Hepatic stellate cell (primary cell): ENCODE results near the gene FCMR.
A peak's percentile ranks its signal among the peaks of the same experiment; 100 is the strongest.
"Not testable (repeated sequence)": the region's sequence is repeated elsewhere in the genome, so short reads cannot be mapped to it uniquely, and the experiment has no call there.

Experiments
- DNase-seq: peaks from one replicate; pipeline ENCODE4 v3.0.0; 2011; ENCODE audit warnings: low spot score

Gene FCMR

GRCh38 chr1:206949641-206950040 is 27.9 kb upstream of the FCMR start:
- no peak for DNase-seq

- DNase-seq, result no peak
Observed at GRCh38 chr1:206949208-206949607, 27.5 kb upstream of the FCMR start.

GRCh38 chr1:206947255-206947654 is 25.5 kb upstream of the FCMR start:
- no peak for DNase-seq

- DNase-seq, result no peak
Observed at GRCh38 chr1:206946261-206946660, 24.5 kb upstream of the FCMR start, which contains the start of gene PIGR. TSS of gene PIGR (minus strand) at chr1:206946466. CDS start at chr1:206940531, 5,935 bp downstream.

DNA sequence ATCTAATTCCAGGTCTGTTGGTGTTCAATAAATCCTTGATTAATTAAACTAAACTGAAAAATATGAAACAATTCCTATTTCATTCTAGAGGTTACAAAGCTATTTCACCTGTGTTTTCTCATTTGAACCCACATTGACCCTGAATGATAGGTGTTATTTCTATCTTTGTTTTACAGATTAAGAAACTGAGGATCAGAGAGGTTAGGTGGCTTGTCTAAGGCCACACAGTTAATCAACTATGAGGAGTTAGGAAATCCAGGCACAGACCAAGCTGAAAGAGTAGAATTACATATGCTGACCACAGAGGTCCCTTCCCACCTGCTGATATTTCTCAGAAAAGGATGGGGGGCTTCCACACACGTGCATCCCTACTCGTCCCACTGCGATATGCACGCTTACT is 24.0 kb upstream of the FCMR start:
- no peak for DNase-seq

DNA sequence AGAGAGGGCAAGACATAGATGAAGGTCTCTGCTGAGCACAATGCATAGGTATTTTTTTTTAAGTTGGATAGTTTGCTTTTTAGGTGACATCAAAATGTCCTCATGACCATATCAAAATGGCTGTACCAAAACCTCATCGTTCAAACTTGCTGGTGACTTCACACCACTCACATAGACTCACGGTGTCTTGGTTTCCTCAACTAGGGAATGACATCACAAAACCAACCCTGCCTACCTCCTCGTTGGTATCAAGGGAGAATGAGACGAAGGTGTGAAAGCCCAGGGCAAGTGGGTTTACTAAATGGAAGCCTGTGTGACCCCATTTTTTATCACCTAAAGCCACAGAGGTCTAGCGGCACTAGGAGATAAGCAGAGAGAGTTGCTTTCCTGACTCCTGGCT is 23.0 kb upstream of the FCMR start:
- no peak for DNase-seq

- DNase-seq, result no peak
Observed at GRCh38 chr1:206941766-206942418, 20.2 kb upstream of the FCMR start.

- DNase-seq, result no peak
Observed at GRCh38 chr1:206940588-206940936, 18.8 kb upstream of the FCMR start.

GRCh38 chr1:206939841-206940587 is 18.3 kb upstream of the FCMR start:
- no peak for DNase-seq

DNA sequence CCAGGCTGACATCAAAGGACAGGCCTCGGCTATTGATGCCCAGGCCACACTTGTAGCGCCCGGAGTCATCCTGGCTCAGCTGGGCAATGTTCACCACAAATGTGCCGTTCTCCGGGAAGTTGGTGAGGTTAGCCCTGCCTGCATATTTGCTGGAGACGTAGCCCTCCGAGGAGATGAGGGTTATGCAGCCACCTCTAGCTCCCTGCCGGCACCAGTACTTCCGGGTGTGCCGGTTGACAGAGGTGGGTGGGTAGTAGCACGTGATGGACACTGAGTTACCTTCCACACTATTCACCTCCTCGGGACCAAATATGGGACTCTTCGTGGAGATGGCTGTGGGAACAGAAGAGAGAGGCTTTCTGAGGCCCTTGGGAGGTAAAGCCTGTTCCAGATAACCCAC is 17.4 kb upstream of the FCMR start:
- DNase-seq, result no peak

- DNase-seq, result no peak
Observed at GRCh38 chr1:206937425-206937824, 15.7 kb upstream of the FCMR start.

DNA sequence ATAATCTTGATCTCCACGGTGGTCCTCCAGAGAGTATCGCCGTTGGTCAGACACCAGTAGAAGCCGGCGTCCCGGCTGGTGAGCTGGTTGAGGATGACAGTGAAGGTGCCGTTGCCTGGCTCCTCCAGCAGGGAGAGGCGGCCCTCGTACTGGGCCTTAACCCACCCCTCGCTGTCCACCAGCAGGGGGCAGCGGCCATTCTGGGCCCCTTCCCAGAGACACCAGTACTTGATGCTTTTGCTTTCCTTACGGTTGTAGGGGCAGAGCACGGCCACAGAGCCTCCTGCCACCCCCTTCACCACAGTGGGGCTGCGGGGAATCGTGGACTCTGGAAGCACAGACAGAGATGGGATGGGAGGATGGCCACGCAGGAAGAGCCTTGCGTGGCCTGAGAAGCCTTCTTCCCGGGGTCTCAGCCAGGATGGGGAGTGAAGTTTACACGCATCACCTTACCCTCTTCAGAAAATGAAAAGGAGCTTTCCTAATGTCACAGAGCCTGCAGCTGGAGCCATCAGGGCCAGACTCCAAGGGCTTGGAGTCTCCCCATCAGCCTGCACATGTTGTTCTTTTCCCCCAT is 13.8 kb upstream of the FCMR start:
- peak; percentile 47 for DNase-seq

- DNase-seq, result peak; percentile 47
Observed at GRCh38 chr1:206933333-206933945, 11.7 kb upstream of the FCMR start.

- no peak for DNase-seq
Observed at GRCh38 chr1:206932177-206932576, 10.4 kb upstream of the FCMR start.

DNA sequence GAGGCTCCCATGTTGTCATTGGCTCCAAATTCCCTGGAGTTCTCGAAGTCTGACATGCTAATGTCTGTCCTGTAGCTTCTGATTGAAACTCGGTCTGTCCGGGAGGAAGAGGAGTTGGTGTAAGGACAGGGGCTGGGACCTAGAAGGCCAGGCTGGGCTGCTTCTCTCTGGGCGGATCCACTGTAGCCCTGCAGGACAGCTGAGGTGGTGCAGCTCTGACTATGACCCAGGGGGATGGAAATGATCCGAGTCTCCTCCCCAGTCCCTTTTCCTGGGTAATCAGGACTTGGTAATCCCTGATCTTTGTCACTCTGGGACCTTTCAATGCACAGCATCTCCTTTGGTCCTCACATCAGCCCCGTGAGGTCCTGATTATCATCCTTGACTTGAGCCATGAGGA is 10.0 kb upstream of the FCMR start:
- DNase-seq, result peak; percentile 37

- DNase-seq, result no peak
Observed at GRCh38 chr1:206930210-206930798, 8.6 kb upstream of the FCMR start.

DNA sequence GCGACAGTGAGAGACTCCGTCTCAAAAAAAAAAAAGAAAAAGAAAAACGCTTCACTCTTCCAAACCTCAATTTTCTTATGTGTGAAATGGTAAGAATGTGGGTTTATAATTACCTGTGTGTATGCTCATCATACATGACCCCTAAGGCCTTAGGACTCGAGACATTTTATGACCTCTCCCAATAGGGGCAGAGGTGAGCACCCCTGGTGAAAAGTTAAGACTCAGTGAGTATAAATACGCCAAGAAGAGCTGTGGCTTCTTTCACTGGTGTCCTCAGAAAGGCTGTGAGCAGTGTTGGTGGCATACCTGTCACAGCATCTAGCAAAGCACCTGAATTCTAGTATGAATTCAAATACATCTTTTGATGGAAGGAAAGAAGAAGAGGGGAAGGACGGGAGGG is 7.8 kb upstream of the FCMR start:
- DNase-seq, result no peak

- DNase-seq, result no peak
Observed at GRCh38 chr1:206926286-206926685, 4.5 kb upstream of the FCMR start.

GRCh38 chr1:206925106-206925736 is 3.5 kb upstream of the FCMR start:
- DNase-seq, result no peak

DNA sequence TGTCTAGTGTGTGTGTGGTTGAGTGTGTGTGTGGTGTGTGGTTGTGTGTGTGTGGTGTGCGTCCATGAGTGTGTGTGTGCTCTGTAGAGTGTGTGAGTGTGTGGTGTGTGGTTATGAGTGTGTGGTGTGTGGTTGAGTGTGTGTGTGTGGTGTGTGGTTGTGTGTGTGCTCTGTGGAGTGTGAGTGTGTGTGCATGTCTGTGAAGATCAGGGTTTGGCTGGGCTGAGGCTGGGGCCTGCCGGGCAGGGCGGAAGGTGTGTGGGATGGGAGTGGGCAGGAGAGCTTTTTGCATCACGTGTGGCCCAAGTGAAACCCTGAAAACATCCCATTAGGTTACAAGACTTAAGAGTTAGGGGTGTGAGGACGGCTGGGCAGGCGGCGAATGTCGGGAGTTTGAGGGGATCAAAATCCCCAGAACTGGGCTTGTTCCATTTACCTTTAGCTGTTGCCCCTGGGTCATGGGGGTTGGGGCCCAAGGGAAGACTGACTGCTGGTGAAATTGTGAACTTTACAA is 2.9 kb upstream of the FCMR start:
- DNase-seq, result no peak

GRCh38 chr1:206923961-206924557 is 2.3 kb upstream of the FCMR start:
- not testable (repeated sequence) for DNase-seq
